ENCODE measurements around the gene HMX1.

- no peak for TF ChIP-seq EP300 (IDR thresholded peaks at IDR 0.05)
- no peak for TF ChIP-seq POLR2A (IDR thresholded peaks at IDR 0.05)
- no peak for TF ChIP-seq CTCF (IDR thresholded peaks at IDR 0.05)
Measured at GRCh38 chr4:8913121-8913857, 41.6 kb upstream of the HMX1 start.

All from gastroesophageal sphincter (tissue), 3 donors.